Tibial artery (tissue), 4 donors: Measurements from ENCODE around the gene MYD88.

ENCODE experiments used
- DNase-seq, 2 donors: peaks; one replicate each; pipeline ENCODE4 v3.0.0-alpha.2; 2019
- H3K27ac ChIP-seq, 2 donors: fragments of 200-600 bp; sonication (generic) in 1 of 2; 1 replicate in 1 of 2; 2 replicates in 1 of 2; pipeline ENCODE4 v1.5.1; 2018 to 2019; ENCODE audit warnings: mild to moderate bottlenecking in 1 of 2
- H3K27me3 ChIP-seq, 2 donors: fragments of 200-600 bp; sonication (generic) in 1 of 2; one replicate each; pipeline versions ENCODE4 v1.5.1 to v1.6.0; 2016 to 2019
- H3K36me3 ChIP-seq, 3 donors: fragments of 200-600 bp; sonication (generic) in 2 of 3; one replicate each; pipeline ENCODE4 v1.5.1; 2016 to 2019; ENCODE audit warnings: mild to moderate bottlenecking in 2 of 3
- H3K4me1 ChIP-seq, 4 donors: fragments of 200-600 bp; sonication (generic) in 2 of 4; 1 replicate in 3 of 4; 2 replicates in 1 of 4; pipeline ENCODE4 v1.5.1; 2016 to 2019
- H3K4me3 ChIP-seq, 2 donors: fragments of 200-600 bp; sonication (generic) in 1 of 2; 1 replicate in 1 of 2; 2 replicates in 1 of 2; pipeline ENCODE4 v1.5.1; 2018 to 2019; ENCODE audit warnings: mild to moderate bottlenecking in 2 of 2
- H3K9me3 ChIP-seq, 3 donors: fragments of 200-600 bp; sonication (generic) in 1 of 3; one replicate each; pipeline ENCODE4 v1.5.1; 2016 to 2019
- intact Hi-C: fragments of 100-400 bp; cut with DNase I; formaldehyde crosslinking; loops from one replicate; pipeline ENCODE4 v1.15.0; 2023; ENCODE audit warnings: low total_unique reads
- TF ChIP-seq, protein P1 (sequence below), 2 experiments: fragments of 200-600 bp in 1 of 2; fragments of 450-650 bp in 1 of 2; IDR thresholded peaks; one replicate each; pipeline ENCODE4 v1.5.1; 2017 to 2019; ENCODE audit warnings: antibody characterized with exemption in 2 of 2, mild to moderate bottlenecking in 1 of 2, moderate library complexity in 1 of 2

MYD88 gene

DNA sequence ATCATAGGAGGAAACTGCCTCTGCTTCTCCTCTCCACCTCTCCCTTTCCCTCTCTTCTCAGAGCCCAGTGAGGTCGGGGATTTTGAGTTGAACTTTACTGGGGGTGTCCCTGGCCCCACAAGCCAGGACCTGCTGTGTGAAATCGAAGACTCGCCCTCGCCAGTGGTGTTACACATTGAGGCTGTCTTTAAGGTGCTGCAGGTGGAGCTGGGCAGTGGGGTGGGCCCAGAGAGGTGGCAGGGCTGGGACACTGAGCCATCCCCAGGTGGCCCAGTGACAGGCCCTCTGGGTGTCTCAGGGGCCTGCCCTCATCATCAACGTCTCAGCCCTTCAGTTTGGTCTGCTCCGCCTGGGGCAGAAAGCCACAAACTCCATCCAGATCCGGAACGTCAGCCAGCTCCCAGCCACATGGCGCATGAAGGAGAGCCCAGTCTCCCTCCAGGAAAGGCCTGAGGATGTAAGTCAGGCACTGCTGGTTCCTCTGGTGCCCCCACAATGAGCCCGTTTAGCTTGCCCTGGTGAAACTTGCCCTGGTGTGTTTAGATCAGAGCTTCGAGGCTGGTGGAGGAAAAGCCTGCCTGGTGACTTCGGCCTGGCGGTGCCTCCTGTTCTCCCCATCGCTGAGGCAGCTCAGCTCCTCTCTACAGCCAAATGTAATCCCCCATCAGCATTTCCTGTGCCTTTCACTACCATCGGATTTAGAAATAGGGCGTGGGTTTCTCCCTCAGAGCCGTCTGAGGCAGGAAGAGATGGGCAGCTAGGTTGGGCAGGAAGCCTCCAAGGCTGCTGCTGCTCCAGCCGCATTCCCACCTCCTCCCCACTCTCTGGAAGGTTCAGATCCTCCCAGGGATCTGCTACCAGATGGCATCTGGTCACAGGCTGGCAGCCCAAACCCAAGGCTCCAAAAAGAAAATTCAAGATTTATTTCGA lies 40.8 kb upstream of the MYD88 start:
- Histone ChIP-seq H3K36me3 (no peaks in the 10 kb centered on the region), H3K27ac (no peak overlapping the region), H3K4me1 (no peaks in the 10 kb centered on the region), H3K27me3 (peaks cover 0 to 11% of the 10 kb centered on the region in 2 donors), H3K4me3 (no peak overlapping the region), H3K9me3 (no peaks in the 10 kb centered on the region)
- TF ChIP-seq, protein P1, sequence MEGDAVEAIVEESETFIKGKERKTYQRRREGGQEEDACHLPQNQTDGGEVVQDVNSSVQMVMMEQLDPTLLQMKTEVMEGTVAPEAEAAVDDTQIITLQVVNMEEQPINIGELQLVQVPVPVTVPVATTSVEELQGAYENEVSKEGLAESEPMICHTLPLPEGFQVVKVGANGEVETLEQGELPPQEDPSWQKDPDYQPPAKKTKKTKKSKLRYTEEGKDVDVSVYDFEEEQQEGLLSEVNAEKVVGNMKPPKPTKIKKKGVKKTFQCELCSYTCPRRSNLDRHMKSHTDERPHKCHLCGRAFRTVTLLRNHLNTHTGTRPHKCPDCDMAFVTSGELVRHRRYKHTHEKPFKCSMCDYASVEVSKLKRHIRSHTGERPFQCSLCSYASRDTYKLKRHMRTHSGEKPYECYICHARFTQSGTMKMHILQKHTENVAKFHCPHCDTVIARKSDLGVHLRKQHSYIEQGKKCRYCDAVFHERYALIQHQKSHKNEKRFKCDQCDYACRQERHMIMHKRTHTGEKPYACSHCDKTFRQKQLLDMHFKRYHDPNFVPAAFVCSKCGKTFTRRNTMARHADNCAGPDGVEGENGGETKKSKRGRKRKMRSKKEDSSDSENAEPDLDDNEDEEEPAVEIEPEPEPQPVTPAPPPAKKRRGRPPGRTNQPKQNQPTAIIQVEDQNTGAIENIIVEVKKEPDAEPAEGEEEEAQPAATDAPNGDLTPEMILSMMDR (IDR thresholded peaks at IDR 0.05) = no peak
- no peak for DNase-seq
- intact Hi-C loops = no loop called here

DNA sequence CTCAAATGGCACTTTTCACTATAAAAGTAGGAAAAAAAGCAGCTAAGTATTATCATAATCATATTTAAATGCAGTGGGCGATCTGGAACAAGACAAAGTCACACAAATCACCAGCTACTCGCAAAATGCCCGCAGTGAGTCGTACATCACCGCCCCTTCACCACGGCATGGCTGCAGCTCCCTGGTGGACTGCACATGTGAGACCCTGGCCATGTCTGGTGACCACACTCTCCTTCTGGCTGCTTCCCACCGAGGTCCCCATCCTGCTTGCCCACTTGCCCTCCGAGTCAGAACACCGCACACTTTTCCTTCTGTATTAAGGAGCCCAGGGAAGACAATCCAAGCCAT lies 40.1 kb upstream of the MYD88 start:
- Histone ChIP-seq H3K4me3 (no peak overlapping the region), H3K9me3 (no peaks in the 10 kb centered on the region), H3K27me3 (peaks cover 0 to 11% of the 10 kb centered on the region in 2 donors), H3K27ac (no peak overlapping the region), H3K36me3 (no peaks in the 10 kb centered on the region), H3K4me1 (no peaks in the 10 kb centered on the region)
- no peak for DNase-seq
- intact Hi-C loops = no loop called here
- TF ChIP-seq, protein P1 (IDR thresholded peaks at IDR 0.05) = no peak

DNA sequence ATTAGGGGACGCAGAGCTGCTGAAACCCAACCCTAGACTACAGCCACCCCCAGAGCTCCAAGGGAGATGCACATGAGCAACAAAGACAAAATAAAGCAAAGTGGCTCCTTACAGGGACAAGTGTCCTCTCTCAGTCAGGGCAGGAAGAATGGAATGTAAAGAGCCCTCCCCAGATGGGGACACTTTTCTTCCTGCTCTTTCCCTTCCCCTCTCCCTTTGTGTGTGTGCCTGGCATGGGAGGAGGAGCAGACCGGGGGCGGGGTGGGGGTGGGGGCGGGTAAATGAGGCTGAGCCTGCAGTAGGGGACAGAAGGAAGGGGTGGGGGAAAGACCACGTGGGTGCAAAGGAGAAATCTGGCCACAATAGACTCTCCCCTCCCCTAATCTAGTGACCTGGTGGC lies 38.9 kb upstream of the MYD88 start:
- no peak for DNase-seq
- no peaks in the 10 kb centered on the region for H3K4me1 ChIP-seq
- intact Hi-C loops = no loop called here

DNA sequence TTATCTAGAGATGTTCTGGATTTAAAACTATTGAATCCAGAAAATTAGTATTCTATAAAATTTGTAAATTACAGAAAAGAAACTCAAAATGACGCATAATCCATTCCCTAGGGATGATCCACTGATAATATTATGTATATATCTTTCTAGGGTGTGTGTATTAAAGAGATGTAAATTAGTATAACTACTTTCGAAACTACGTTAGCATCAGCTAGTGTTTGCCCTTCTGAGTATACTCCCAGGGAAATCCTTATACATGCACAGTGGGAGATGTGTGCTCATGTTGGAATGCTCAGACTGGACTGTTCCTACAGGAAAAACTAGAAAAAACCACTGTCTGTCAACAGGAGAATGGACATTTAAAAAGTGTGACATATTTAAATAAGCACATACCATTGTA lies 38.0 kb upstream of the MYD88 start:
- H3K36me3 ChIP-seq = no peaks in the 10 kb centered on the region
- TF ChIP-seq, protein P1 (IDR thresholded peaks at IDR 0.05) = no peak
- no peaks in the 10 kb centered on the region for H3K4me1 ChIP-seq
- H3K27ac ChIP-seq = no peak overlapping the region
- DNase-seq = no peak
- no peak overlapping the region for H3K4me3 ChIP-seq
- intact Hi-C loops = no loop called here
- peaks cover 0 to 11% of the 10 kb centered on the region in 2 donors for H3K27me3 ChIP-seq
- no peaks in the 10 kb centered on the region for H3K9me3 ChIP-seq

More for the DNA sequence above, 38.9 kb upstream of the MYD88 start:
- Histone ChIP-seq H3K27ac (no peak overlapping the region), H3K9me3 (no peaks in the 10 kb centered on the region), H3K36me3 (no peaks in the 10 kb centered on the region), H3K27me3 (peaks cover 0 to 11% of the 10 kb centered on the region in 2 donors), H3K4me3 (no peak overlapping the region)
- TF ChIP-seq, protein P1 (IDR thresholded peaks at IDR 0.05) = no peak

DNA sequence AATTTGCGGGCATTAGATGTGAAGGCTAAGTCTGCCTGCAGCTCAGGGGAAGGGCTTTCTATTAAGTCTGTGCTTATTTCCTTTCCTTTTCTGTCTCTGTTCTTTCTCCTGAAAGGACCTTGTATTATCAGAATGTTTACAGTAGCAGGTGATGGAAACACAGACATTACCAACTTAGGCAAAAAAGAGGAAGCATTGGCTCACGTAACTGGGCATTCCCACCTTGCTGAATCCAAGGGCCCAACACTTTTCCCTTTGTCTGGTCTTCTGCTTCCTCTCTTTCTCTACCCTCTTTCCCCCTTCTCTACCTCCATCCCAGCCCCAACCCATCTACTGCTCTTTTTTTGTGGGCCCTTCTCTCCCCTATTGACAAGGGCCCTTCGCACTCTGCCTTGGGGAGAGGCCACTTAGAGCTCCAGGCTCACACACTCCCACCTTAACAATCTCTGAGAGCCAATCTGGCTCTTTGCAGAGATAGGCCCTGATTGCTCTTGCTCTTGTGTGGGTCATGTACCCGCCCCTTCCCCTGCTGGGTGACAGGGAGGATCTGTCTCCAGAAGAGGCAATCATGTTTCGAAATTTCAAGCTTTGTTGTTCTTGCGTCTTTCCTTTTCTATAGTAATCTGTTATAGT lies 36.5 kb upstream of the MYD88 start:
- intact Hi-C loops = no loop called here
- no peak overlapping the region for H3K4me3 ChIP-seq
- TF ChIP-seq, protein P1 (IDR thresholded peaks at IDR 0.05) = no peak
- no peaks in the 10 kb centered on the region for H3K36me3 ChIP-seq
- peaks cover 0 to 11% of the 10 kb centered on the region in 2 donors for H3K27me3 ChIP-seq
- H3K27ac ChIP-seq = no peak overlapping the region
- no peaks in the 10 kb centered on the region for H3K4me1 ChIP-seq
- DNase-seq = no peak
- H3K9me3 ChIP-seq = no peaks in the 10 kb centered on the region
